NK-92 treated with Interleukin-12 subunit alpha and Interleukin-12 subunit beta, amount 100 ng/mL, for 24 hours (cell line): Measurements from ENCODE around the gene CCN5.
"Not testable (repeated sequence)": the region's sequence is repeated elsewhere in the genome, so short reads cannot be mapped to it uniquely, and the experiment has no call there.

Source experiments
- DNase-seq: peaks from one replicate; lab custom pipeline; 2025; lab: John Stamatoyannopoulos, UW

CCN5 gene

GRCh38 chr20:44759595-44759994 is 44.4 kb downstream of the CCN5 start:
- no peak for DNase-seq

- DNase-seq: no peak
Observed at GRCh38 chr20:44761423-44761822, 46.3 kb downstream of the CCN5 start.

DNA sequence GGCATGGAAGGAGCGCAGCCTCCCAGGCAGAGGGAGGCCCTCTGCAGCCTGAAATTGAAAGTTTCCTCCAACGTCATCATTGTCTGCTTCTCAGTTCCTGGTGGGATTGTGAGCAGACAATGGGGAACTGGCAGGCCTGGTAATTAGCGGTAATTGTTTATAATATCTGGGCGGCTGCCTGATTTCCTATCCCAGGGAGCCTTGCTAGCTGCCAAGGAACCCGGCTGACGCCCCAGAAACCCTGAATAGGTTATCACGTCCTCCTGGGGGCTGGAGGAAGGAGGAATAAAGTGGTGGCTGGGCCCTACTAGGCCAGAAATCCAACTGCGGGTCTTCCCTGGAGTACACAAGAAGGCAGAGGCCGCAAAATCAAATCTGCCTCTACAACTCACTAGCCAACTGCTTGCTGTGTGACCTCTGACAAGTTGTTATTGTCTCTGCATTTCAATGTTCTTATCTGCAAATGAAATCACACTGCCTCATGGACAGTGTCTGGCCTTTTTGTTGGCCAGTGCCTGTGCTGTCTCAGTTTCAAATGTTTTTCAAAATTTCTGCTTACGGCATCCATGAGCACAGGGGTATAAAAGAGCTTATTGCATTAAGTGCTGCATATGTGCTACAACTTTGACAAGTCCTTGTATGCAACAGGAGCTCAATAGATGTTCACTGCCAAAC is 47.4 kb downstream of the CCN5 start:
- DNase-seq: no peak

DNA sequence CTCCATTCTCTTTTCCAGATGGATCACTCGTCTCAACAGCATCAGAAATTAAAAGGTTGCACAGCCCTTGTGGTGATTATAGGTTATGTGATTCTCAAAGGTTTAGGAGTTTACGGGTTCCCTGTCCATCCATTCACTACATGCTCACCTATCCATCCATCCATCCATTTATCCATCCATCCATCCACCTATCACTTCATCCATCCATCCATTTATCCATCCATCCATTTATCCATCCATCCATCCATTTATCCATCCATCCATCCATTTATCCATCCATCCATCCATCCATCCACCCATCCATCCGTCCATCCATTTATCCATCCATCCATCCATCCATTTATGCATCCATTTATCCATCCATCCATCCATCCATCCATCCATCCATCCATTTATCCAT is 48.6 kb downstream of the CCN5 start:
- DNase-seq: not testable (repeated sequence)

DNA sequence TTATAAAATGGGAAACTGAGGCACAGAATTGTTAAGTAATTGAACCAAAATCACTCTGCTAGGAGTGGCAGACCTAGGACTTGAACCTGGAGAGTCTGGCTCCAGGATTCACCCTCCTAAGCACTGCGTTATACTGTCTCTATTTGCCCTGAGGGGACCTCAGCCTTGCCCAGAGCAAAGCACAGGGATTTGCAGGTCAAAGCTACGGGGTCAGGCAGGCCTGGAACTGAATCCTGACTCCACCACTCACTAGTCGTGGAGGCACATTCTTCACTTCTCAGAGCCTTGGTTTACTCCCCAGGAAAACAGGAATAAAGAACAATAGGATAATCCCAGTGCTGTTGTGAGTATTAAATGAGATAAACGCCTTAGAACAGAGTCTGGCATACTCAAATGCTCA is 49.9 kb downstream of the CCN5 start:
- no peak for DNase-seq

DNA sequence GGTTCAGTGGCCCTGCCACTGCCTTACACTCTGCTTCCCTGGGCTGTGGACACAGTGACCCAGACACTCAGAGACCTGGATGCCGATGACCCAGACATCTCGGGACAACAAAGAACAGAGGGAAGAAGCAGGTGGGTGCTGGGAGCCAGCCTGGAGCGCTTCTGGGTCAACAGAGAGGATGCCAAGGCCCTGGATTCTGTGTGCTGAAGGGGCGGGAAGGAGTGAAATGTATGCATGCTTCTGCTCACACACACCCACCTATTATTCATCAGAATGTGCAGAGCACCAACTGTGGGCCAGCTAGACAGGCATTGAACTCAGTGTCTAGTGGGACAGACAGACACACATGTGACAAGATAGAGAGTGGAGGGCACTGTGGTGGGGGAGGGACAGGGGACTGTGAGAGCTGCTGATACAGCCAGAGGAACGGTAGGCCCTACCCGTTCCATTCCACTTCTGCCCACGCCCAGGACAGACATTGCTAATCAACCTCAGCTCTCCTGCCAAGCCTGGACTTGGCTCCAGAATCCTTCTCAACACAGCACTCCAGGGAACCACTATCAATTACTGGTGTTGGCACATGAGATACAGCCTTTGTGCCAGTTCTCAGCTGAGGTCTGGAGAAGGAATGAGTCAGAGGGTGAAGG is 50.7 kb downstream of the CCN5 start:
- DNase-seq: no peak

GRCh38 chr20:44768256-44768655 is 53.1 kb downstream of the CCN5 start:
- DNase-seq: no peak

GRCh38 chr20:44768854-44769480 is 53.8 kb downstream of the CCN5 start:
- no peak for DNase-seq

- no peak for DNase-seq
Observed at GRCh38 chr20:44769481-44769863, 54.3 kb downstream of the CCN5 start.

GRCh38 chr20:44770484-44771171 is 55.5 kb downstream of the CCN5 start:
- DNase-seq: no peak

DNA sequence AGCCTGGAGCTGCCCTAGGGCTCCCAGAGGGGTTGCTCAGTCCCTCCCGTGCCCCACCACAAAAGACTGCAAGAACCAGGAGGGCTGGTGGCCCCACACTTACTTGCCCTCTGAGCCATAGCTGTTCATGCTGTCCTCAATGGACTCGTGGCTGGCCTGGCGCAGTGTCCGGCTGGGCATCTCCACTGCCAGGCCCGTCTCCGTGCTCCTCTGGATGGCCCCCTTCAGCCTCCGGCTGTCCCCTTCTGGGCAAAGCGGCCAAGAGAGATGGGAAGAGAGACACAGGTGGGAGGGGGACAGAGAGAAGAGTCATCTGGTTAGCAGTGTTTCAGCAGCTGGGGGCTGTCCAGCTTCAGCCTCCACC is 56.0 kb downstream of the CCN5 start:
- DNase-seq: no peak

DNA sequence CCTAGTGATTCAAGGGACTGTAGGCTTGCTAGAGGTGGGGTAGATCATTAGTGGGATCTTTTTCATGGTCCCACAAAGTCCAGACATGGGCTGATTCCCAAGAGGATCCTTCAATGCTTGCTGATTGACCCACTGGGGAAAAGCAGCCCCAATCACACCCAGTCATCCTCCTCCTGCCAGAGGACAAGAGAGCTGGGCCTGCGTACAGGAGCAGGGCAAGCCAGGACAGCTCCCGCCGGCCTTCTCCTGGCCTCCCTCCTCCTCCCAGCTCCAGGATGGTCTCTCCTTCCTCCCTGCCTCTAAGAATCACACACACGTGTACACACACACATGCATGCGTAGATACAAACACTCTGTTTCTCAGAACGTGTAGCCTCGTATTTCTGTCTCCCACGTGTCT is 57.5 kb downstream of the CCN5 start:
- DNase-seq: no peak

DNA sequence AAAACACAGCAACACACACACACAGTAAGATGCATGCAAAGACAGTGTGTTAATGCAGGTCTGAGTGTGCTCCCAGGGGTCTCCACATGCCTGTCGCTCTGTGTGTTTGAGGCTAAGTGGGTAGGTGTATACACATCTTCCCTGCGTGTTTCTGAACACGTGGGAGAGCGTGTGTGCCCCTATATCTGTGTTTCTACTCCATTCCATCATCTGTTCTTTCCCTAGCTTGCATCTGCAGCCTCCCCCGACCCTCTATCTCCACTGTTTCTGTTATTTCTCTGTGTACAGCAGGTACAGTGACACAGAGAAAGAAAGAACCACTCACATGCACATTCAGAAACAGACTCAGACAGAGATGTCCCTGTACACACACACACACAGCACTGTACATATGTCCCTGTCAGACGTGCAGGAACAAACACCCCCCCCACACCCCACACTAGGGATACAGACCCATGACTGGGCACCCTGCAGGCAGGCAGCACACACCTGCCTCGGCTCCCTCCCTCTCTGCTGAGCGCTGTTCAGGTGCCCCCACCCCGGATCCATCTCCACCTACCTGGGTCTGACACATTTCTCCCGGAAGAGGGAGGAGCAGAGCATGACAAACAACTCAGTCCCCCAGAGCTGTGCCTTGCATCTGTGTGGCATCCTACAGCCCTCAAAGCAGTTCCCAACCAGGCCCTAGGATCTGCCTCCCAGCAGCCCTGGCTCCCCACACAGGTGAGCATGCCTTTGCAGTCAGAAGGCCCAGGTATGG is 58.1 kb downstream of the CCN5 start:
- no peak for DNase-seq

GRCh38 chr20:44776980-44777379 is 61.8 kb downstream of the CCN5 start:
- DNase-seq: no peak
